Endodermal cell (in vitro differentiated cells): ENCODE data around the gene REPIN1. TPM values are rescaled to one million over a fixed set of nuclear protein-coding genes. Genes with fewer than 3 reads are reported as not detected.

Experiments used
- DNase-seq: peaks from one replicate; pipeline ENCODE4 v3.0.0-alpha.2; 2017
- H3K27ac ChIP-seq: 2 replicates; pipeline ENCODE4 v1.5.1; 2013; ENCODE audit warnings: mild to moderate bottlenecking, low read depth, low read length, moderate library complexity
- H3K27me3 ChIP-seq: 2 replicates; pipeline ENCODE4 v1.6.1; 2013; ENCODE audit warnings: mild to moderate bottlenecking, low read length, moderate library complexity; ENCODE audit not compliant: insufficient read depth, control insufficient read depth, poor library complexity, severe bottlenecking
- H3K36me3 ChIP-seq: 2 replicates; pipeline ENCODE4 v1.7.0; 2013; ENCODE audit warnings: mild to moderate bottlenecking, low read length, moderate library complexity; ENCODE audit not compliant: control insufficient read depth, insufficient read depth
- H3K4me1 ChIP-seq: one replicate; pipeline ENCODE4 v1.7.0; 2013; ENCODE audit warnings: low read length; ENCODE audit not compliant: control insufficient read depth, insufficient read depth
- H3K4me3 ChIP-seq: 2 replicates; pipeline ENCODE4 v1.5.1; 2013; ENCODE audit warnings: mild to moderate bottlenecking, low read length, moderate library complexity
- H3K9ac ChIP-seq: 2 replicates; pipeline ENCODE4 v1.6.1; 2013; ENCODE audit warnings: mild to moderate bottlenecking, low read length, moderate library complexity; ENCODE audit not compliant: poor library complexity, severe bottlenecking; ENCODE audit errors: extremely low read depth
- H3K9me3 ChIP-seq: 2 replicates; pipeline ENCODE4 v1.6.1; 2013; ENCODE audit warnings: mild to moderate bottlenecking, low read length, moderate library complexity; ENCODE audit not compliant: control insufficient read depth
- H3K27ac Mint-ChIP-seq: 2 replicates; pipeline ENCODE4 v1.8.0; 2020; ENCODE audit warnings: mixed read lengths
- H3K27me3 Mint-ChIP-seq: 2 replicates; pipeline ENCODE4 v1.8.0; 2021; ENCODE audit warnings: mild to moderate bottlenecking, mixed read lengths; ENCODE audit not compliant: insufficient read depth
- H3K36me3 Mint-ChIP-seq: 2 replicates; pipeline ENCODE4 v1.8.0; 2020; ENCODE audit warnings: low read depth, mixed read lengths
- H3K4me1 Mint-ChIP-seq: 2 replicates; pipeline ENCODE4 v1.8.0; 2020; ENCODE audit warnings: mixed read lengths
- H3K4me3 Mint-ChIP-seq: 2 replicates; pipeline ENCODE4 v1.8.0; 2020; ENCODE audit warnings: mild to moderate bottlenecking, moderate library complexity, mixed read lengths
- H3K9me3 Mint-ChIP-seq: 2 replicates; pipeline ENCODE4 v1.8.0; 2020; ENCODE audit warnings: mild to moderate bottlenecking, mixed read lengths
- WGBS, 2 experiments: methylation state at CpG; one replicate each; pipeline versions ENCODE4 v1.1.5 to v1.1.7; 2013; ENCODE audit warnings: missing lambda C conversion rate in 2 of 2, mixed read lengths in 1 of 2; ENCODE audit not compliant: insufficient coverage in 1 of 2, insufficient read length in 1 of 2; 5-methylcytosine and 5-hydroxymethylcytosine counted together
- total RNA-seq, 2 donors: library from RNA; stranded (reverse); fragmentation: NEBNext Ultra II Directional in 1 of 2; extraction: Animal tissue kit (Norgen Biotek cat#: 25700) in 1 of 2; gene quantifications; 2 replicates in 1 of 2; 3 replicates in 1 of 2; pipeline ENCODE4 v1.2.1, GENCODE V29; 2021
- TF ChIP-seq, protein P1 (sequence below): fragments of 200-600 bp; sonication (generic); conservative IDR thresholded peaks from 2 replicates; pipeline ENCODE4 v1.5.0; 2021; ENCODE audit warnings: antibody characterized with exemption, mild to moderate bottlenecking

Gene REPIN1
- total RNA-seq, 2 donors from 2014 or later, result 85.4 to 94.4 TPM

DNA sequence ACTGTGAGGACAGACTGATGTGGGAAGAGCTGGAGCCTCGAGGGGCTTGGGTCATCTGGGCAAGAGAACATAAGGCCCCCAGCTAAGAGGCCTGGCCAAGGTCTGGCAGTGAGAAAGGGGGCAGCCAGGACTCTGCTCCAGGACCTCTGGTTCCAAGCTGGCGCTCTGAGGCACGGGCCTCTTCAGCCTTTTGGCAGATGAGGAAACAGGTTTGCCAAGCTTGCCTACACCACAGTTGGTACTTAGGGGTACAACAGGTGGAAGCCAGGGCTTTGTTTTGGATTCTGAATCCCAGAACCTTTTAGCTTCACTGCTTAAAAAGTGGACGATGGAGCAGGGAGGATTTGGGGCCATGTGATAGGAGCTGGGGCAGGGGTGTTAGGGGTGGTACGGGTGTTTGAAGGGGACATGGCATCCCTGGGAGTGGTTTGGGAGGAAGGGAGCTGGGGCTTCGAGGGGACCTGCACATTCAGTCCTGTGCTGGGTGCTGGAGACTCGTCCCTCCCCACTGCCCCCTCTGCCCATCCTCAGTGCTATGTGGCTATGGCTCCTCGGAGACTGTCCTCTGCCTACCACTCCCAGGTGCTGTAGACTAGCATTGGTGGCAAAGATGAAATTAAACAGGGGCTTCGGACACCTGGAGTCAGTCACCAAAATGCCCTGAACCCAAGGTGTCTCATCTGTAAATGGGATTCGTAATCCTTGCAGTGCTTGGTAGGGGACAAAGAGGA, 40.8 kb downstream of the REPIN1 start:
- TF ChIP-seq, protein P1, sequence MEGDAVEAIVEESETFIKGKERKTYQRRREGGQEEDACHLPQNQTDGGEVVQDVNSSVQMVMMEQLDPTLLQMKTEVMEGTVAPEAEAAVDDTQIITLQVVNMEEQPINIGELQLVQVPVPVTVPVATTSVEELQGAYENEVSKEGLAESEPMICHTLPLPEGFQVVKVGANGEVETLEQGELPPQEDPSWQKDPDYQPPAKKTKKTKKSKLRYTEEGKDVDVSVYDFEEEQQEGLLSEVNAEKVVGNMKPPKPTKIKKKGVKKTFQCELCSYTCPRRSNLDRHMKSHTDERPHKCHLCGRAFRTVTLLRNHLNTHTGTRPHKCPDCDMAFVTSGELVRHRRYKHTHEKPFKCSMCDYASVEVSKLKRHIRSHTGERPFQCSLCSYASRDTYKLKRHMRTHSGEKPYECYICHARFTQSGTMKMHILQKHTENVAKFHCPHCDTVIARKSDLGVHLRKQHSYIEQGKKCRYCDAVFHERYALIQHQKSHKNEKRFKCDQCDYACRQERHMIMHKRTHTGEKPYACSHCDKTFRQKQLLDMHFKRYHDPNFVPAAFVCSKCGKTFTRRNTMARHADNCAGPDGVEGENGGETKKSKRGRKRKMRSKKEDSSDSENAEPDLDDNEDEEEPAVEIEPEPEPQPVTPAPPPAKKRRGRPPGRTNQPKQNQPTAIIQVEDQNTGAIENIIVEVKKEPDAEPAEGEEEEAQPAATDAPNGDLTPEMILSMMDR, result no peak
- peaks cover 1% of the 10 kb centered on the region for H3K27me3 Mint-ChIP-seq
- H3K4me1 ChIP-seq, result peaks cover 4% of the 10 kb centered on the region
- H3K27ac Mint-ChIP-seq, result no peak overlapping the region
- no peak overlapping the region for H3K27ac ChIP-seq
- DNase-seq, result peak; percentile 28
- no peak overlapping the region for H3K4me3 Mint-ChIP-seq
- H3K36me3 ChIP-seq, result no peaks in the 10 kb centered on the region
- no peaks in the 10 kb centered on the region for H3K9me3 ChIP-seq
- H3K9ac ChIP-seq, result no peak overlapping the region
- H3K4me1 Mint-ChIP-seq, result peaks cover 19% of the 10 kb centered on the region
- 89 to 90% methylated on average over 9 to 10 of the region's 10 CpGs for WGBS, 2 experiments
- no peaks in the 10 kb centered on the region for H3K9me3 Mint-ChIP-seq
- H3K36me3 Mint-ChIP-seq, result peaks cover 3% of the 10 kb centered on the region
- no peak overlapping the region for H3K4me3 ChIP-seq
- H3K27me3 ChIP-seq, result no peaks in the 10 kb centered on the region

GRCh38 chr7:150410131-150410530, 41.5 kb downstream of the REPIN1 start:
- DNase-seq, result peak; percentile 31
- Histone ChIP-seq H3K4me1 (peaks cover 4% of the 10 kb centered on the region), H3K4me3 (no peak overlapping the region), H3K27ac (no peak overlapping the region), H3K9ac (no peak overlapping the region), H3K27me3 (no peaks in the 10 kb centered on the region), H3K9me3 (no peaks in the 10 kb centered on the region), H3K36me3 (no peaks in the 10 kb centered on the region)
- no peak overlapping the region for H3K27ac Mint-ChIP-seq
- peaks cover 3% of the 10 kb centered on the region for H3K36me3 Mint-ChIP-seq
- H3K27me3 Mint-ChIP-seq, result peaks cover 1% of the 10 kb centered on the region
- H3K4me3 Mint-ChIP-seq, result no peak overlapping the region
- no peaks in the 10 kb centered on the region for H3K9me3 Mint-ChIP-seq
- peaks cover 17% of the 10 kb centered on the region for H3K4me1 Mint-ChIP-seq
- TF ChIP-seq, protein P1, result no peak
- WGBS, 2 experiments, result 91 to 95% methylated on average over 6 to 7 of the region's 7 CpGs

DNA sequence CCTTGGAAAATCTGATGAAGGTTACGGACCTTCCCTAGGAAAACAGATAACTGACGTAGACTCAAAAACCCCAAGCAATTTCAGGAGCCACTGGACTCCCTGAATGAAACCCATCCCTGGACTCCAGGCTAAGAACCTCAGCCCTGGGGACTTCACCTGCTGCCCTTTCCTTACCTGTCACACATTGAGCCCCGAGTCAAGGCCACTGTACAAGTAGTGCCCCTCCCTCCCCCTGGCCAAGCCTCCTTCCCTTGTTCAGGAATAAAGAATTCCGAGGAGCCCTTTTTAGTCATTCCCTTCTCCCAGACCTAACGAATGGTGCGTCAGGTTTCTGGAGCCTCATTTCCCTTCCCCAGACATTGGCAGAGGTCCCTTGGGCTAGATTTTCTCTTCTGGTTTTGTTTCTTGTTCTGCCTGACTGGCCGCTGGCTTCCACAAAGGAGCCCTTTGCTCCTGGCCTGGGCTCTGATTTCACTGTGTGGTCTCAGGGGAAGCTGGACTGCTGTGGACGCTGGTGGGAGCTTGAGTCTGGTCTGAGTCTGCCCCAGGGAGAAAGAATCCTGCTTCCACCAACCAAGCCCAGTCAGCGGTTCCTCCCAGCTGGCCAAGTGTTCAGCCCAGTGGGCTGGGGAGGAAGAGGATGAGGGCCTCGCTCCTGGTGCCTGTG, 42.2 kb downstream of the REPIN1 start:
- H3K27me3 Mint-ChIP-seq, result peaks cover 1% of the 10 kb centered on the region
- no peaks in the 10 kb centered on the region for H3K9me3 ChIP-seq
- 85 to 92% methylated on average over 8 to 10 of the region's 10 CpGs for WGBS, 2 experiments
- no peaks in the 10 kb centered on the region for H3K36me3 ChIP-seq
- H3K27ac ChIP-seq, result peak overlapping the region; percentile 41
- DNase-seq, result peak; percentile 28
- H3K4me1 Mint-ChIP-seq, result peaks cover 14% of the 10 kb centered on the region
- H3K9ac ChIP-seq, result no peak overlapping the region
- H3K9me3 Mint-ChIP-seq, result no peaks in the 10 kb centered on the region
- H3K4me3 ChIP-seq, result no peak overlapping the region
- TF ChIP-seq, protein P1, result no peak
- no peaks in the 10 kb centered on the region for H3K27me3 ChIP-seq
- H3K27ac Mint-ChIP-seq, result no peak overlapping the region
- H3K4me3 Mint-ChIP-seq, result no peak overlapping the region
- H3K36me3 Mint-ChIP-seq, result peaks cover 3% of the 10 kb centered on the region
- H3K4me1 ChIP-seq, result peaks cover 3% of the 10 kb centered on the region
